Gastrocnemius medialis (tissue), 4 donors: ENCODE data around the gene ADD2. TPM values are rescaled to one million over a fixed set of nuclear protein-coding genes. Genes with fewer than 3 reads are reported as not detected.

Source experiments
- ATAC-seq, 2 donors: fragments of 150-250 bp; one replicate each; pipeline ENCODE4 v1.9.1; 2016
- DNase-seq, 2 donors: peaks; one replicate each; pipeline ENCODE4 v3.0.0-alpha.2; 2019
- H3K27ac ChIP-seq, 4 donors: fragments of 200-600 bp; sonication (generic); 1 replicate in 1 of 4; 2 replicates in 3 of 4; pipeline ENCODE4 v1.5.1; 2016 to 2018; ENCODE audit warnings: mild to moderate bottlenecking in 2 of 4, moderate library complexity in 1 of 4
- H3K27me3 ChIP-seq, 3 donors: fragments of 200-600 bp; sonication (generic) in 2 of 3; 1 replicate in 1 of 3; 2 replicates in 2 of 3; pipeline versions ENCODE4 v1.5.1 to v1.6.0; 2016 to 2019; ENCODE audit warnings: mild to moderate bottlenecking in 1 of 3, moderate library complexity in 1 of 3
- H3K36me3 ChIP-seq, 2 donors: fragments of 200-600 bp; sonication (generic) in 1 of 2; one replicate each; pipeline ENCODE4 v1.5.1; 2017 to 2018
- H3K4me1 ChIP-seq, 2 donors: fragments of 200-600 bp; sonication (generic) in 1 of 2; one replicate each; pipeline ENCODE4 v1.5.1; 2016 to 2017; ENCODE audit warnings: mild to moderate bottlenecking in 2 of 2
- H3K4me3 ChIP-seq, 4 donors: fragments of 200-600 bp; sonication (generic) in 3 of 4; 1 replicate in 1 of 4; 2 replicates in 3 of 4; pipeline ENCODE4 v1.5.1; 2016 to 2019; ENCODE audit warnings: mild to moderate bottlenecking in 2 of 4
- H3K9me3 ChIP-seq, 3 donors: fragments of 200-600 bp; sonication (generic) in 2 of 3; 1 replicate in 1 of 3; 2 replicates in 2 of 3; pipeline ENCODE4 v1.5.1; 2016 to 2019
- POLR2A ChIP-seq, 2 donors: fragments of 450-650 bp; IDR thresholded peaks; one replicate each; pipeline ENCODE4 v1.6.1; 2017; ENCODE audit warnings: antibody characterized with exemption in 2 of 2, mild to moderate bottlenecking in 2 of 2, moderate library complexity in 2 of 2
- in situ Hi-C, 4 donors: fragments of 200-750 bp; cut with MboI; loops; one replicate each; pipeline versions ENCODE4 v1.15.0 to v1.8.0; 2017; ENCODE audit warnings: low sequenced_read_pairs in 4 of 4
- intact Hi-C: fragments of 100-400 bp; cut with DNase I; formaldehyde crosslinking; loops from one replicate; pipeline ENCODE4 v1.15.1; 2023; ENCODE audit warnings: low total_unique reads
- total RNA-seq, 4 donors: library from RNA; depleted of rRNA; stranded (reverse); fragments of >200 nt; gene quantifications; one replicate each; pipeline versions ENCODE4 v1.1.0 to v1.2.3, GENCODE V29; 2016
- TF ChIP-seq, protein P1 (sequence below), 5 experiments: fragments of 450-650 bp in 3 of 5; fragments of 200-600 bp in 2 of 5; sonication (generic) in 2 of 5; IDR thresholded peaks in 4 of 5; conservative IDR thresholded peaks in 1 of 5; 1 replicate in 4 of 5; 2 replicates in 1 of 5; pipeline ENCODE4 v1.5.1; 2016 to 2019; ENCODE audit warnings: antibody characterized with exemption in 5 of 5, mild to moderate bottlenecking in 3 of 5, moderate library complexity in 3 of 5

Gene ADD2
- total RNA-seq, 4 donors from 2014 or later = 0.20 to 0.75 (median 0.48) TPM

DNA sequence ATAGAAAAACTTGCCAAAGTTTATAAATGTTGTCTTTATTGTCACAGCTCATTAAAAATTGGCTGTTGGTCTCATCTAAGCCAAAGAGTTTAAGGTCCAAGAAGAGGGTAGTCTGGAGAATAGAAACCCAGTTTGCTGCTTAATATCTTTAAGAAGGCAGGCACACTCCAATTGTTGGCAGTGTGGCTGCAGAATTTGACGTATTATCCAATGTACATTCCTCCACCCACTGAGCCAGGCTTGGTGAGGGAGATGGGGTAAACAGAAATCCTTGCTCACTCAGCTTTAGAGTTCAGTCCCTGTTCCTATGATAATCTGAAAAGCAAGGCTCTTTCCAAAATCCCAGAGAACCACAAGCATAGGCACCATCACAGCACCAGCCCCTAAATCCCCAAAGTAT lies 10.7 kb upstream of the ADD2 start:
- TF ChIP-seq, protein P1, sequence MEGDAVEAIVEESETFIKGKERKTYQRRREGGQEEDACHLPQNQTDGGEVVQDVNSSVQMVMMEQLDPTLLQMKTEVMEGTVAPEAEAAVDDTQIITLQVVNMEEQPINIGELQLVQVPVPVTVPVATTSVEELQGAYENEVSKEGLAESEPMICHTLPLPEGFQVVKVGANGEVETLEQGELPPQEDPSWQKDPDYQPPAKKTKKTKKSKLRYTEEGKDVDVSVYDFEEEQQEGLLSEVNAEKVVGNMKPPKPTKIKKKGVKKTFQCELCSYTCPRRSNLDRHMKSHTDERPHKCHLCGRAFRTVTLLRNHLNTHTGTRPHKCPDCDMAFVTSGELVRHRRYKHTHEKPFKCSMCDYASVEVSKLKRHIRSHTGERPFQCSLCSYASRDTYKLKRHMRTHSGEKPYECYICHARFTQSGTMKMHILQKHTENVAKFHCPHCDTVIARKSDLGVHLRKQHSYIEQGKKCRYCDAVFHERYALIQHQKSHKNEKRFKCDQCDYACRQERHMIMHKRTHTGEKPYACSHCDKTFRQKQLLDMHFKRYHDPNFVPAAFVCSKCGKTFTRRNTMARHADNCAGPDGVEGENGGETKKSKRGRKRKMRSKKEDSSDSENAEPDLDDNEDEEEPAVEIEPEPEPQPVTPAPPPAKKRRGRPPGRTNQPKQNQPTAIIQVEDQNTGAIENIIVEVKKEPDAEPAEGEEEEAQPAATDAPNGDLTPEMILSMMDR (IDR thresholded peaks at IDR 0.05 in 4 of 5, conservative IDR thresholded peaks at IDR 0.05 in 1 of 5) = no peak
- no peaks in the 10 kb centered on the region for H3K9me3 ChIP-seq
- H3K36me3 ChIP-seq = no peaks in the 10 kb centered on the region
- ATAC-seq (no peak), DNase-seq (no peak)
- in situ Hi-C loops (loop anchor here in 1 of 4 donors (25.0 kb wide), 1 partner anchor 159 kb away; the partner anchor contains the start of gene ATP6V1B1), intact Hi-C loops (no loop called here)
- H3K4me1 ChIP-seq = no peaks in the 10 kb centered on the region
- peaks cover 2 to 15% (median 4%) of the 10 kb centered on the region in 3 donors for H3K27me3 ChIP-seq
- H3K4me3 ChIP-seq = no peak overlapping the region
- no peak overlapping the region for H3K27ac ChIP-seq

GRCh38 chr2:70777450-70777849 lies 9.4 kb upstream of the ADD2 start:
- Histone ChIP-seq H3K4me3 (no peak overlapping the region), H3K9me3 (no peaks in the 10 kb centered on the region), H3K27me3 (peaks cover 8 to 16% (median 11%) of the 10 kb centered on the region in 3 donors), H3K27ac (no peak overlapping the region), H3K4me1 (no peaks in the 10 kb centered on the region), H3K36me3 (no peaks in the 10 kb centered on the region)
- no peak for ATAC-seq
- no peak for DNase-seq
- TF ChIP-seq, protein P1 (IDR thresholded peaks at IDR 0.05 in 4 of 5, conservative IDR thresholded peaks at IDR 0.05 in 1 of 5) = no peak
- intact Hi-C loops (no loop called here), in situ Hi-C loops (loop anchor here in 1 of 4 donors (25.0 kb wide), 1 partner anchor 160 kb away; the partner anchor contains the start of gene ATP6V1B1)

GRCh38 chr2:70776266-70776665 lies 8.3 kb upstream of the ADD2 start:
- Histone ChIP-seq H3K9me3 (no peaks in the 10 kb centered on the region), H3K27ac (no peak overlapping the region), H3K4me1 (no peaks in the 10 kb centered on the region), H3K36me3 (no peaks in the 10 kb centered on the region), H3K4me3 (no peak overlapping the region), H3K27me3 (peaks cover 11 to 16% (median 12%) of the 10 kb centered on the region in 3 donors)
- no peak for TF ChIP-seq POLR2A (IDR thresholded peaks at IDR 0.05)
- TF ChIP-seq, protein P1 (IDR thresholded peaks at IDR 0.05 in 4 of 5, conservative IDR thresholded peaks at IDR 0.05 in 1 of 5) = no peak
- ATAC-seq (no peak), DNase-seq (no peak)
- intact Hi-C loops (no loop called here), in situ Hi-C loops (loop anchor here in 1 of 4 donors (25.0 kb wide), 1 partner anchor 161 kb away; the partner anchor contains the start of gene ATP6V1B1)

GRCh38 chr2:70775141-70775540 lies 7.1 kb upstream of the ADD2 start:
- Histone ChIP-seq H3K4me3 (no peak overlapping the region), H3K27me3 (peaks cover 11 to 13% (median 12%) of the 10 kb centered on the region in 3 donors), H3K9me3 (no peaks in the 10 kb centered on the region), H3K36me3 (no peaks in the 10 kb centered on the region), H3K27ac (no peak overlapping the region), H3K4me1 (no peaks in the 10 kb centered on the region)
- in situ Hi-C loops = loop anchor here in 1 of 4 donors (25.0 kb wide), 1 partner anchor 162 kb away; the partner anchor contains the start of gene ATP6V1B1
- no peak for DNase-seq
- ATAC-seq = no peak
- intact Hi-C loops = no loop called here
- TF ChIP-seq, protein P1 (IDR thresholded peaks at IDR 0.05 in 4 of 5, conservative IDR thresholded peaks at IDR 0.05 in 1 of 5) = no peak
- no peak for TF ChIP-seq POLR2A (IDR thresholded peaks at IDR 0.05)
